AG10803 (cell line): ENCODE data around the gene RETREG1.

Experiments used
- DNase-seq: peaks from one replicate; pipeline ENCODE4 v3.0.0; 2010; ENCODE audit warnings: low read depth
- H3K4me3 ChIP-seq: 2 replicates; pipeline ENCODE4 v1.5.1; 2011; ENCODE audit warnings: mild to moderate bottlenecking, low read length, control low read depth
- TF ChIP-seq, protein P1 (sequence below): conservative IDR thresholded peaks from 2 replicates; pipeline ENCODE4 v1.5.1; 2011; ENCODE audit warnings: mild to moderate bottlenecking, low read length, control low read depth, inconsistent platforms

The RETREG1 gene

DNA sequence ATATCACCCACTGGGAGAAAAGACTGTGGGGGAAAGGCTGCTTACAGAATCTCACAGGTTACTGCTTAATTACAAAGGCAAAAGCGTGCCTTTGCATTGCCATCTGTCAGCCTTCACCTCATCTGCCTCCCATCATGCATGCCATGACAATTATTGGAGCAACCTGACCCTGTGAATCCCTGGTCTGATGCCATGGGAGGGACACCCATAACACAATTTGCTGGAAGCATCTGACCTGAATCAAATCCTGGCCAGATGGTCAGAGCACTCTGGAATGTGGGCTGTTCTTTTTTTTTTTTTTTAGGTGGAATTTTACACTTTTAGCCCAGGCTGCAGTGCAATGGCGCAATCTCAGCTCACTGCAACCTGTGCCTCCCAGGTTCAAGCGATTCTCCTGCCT lies 11.6 kb upstream of the RETREG1 start:
- TF ChIP-seq, protein P1, sequence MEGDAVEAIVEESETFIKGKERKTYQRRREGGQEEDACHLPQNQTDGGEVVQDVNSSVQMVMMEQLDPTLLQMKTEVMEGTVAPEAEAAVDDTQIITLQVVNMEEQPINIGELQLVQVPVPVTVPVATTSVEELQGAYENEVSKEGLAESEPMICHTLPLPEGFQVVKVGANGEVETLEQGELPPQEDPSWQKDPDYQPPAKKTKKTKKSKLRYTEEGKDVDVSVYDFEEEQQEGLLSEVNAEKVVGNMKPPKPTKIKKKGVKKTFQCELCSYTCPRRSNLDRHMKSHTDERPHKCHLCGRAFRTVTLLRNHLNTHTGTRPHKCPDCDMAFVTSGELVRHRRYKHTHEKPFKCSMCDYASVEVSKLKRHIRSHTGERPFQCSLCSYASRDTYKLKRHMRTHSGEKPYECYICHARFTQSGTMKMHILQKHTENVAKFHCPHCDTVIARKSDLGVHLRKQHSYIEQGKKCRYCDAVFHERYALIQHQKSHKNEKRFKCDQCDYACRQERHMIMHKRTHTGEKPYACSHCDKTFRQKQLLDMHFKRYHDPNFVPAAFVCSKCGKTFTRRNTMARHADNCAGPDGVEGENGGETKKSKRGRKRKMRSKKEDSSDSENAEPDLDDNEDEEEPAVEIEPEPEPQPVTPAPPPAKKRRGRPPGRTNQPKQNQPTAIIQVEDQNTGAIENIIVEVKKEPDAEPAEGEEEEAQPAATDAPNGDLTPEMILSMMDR, result no peak
- peak; percentile 16 for DNase-seq
- H3K4me3 ChIP-seq, result no peak overlapping the region

DNA sequence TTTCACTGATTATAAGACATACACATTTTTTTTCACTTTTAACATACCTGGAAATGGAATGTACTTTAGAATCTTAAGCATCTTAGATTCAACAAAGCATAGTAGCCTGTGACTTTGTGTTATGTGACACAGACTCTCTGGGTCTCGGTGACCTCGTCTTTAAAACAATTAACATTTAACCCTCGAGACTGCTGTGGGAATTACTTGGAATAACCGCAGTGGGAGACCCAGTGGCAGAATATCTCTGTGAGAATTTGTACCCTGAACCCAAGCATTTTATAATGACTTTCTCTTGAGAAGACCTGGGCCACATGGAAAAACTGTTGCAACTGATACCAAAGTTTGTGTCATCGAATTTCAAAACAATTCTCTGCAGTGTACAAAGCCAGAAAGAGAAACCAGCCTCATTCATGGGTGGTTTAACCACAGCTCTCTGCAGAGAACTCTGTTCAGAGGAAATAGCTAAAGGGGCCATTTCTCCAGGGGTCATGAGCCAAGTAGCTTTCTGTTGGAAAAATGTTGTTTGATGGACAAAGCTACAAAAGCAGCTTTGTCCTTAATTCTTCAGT lies 10.0 kb upstream of the RETREG1 start:
- no peak overlapping the region for H3K4me3 ChIP-seq
- DNase-seq, result peak; percentile 7
- TF ChIP-seq, protein P1, result no peak

DNA sequence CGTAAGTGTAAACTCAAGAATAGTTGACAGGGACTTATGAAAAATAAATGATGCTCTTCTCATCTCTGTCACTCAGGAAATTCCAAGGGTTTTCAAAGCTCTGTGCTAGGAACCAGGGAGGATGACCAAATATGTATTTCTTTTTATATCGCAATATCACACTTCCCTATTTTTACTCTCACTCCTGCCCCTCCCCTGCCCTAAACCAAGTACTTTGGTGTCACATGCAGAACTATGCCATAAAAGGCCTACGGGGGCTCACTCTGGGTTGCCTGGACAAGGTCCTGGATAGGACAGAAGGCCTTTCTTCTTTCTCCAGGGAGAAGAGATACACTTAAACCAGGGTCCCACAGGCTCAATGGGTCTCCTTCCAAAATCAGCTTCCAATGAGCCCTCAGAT lies 8.3 kb upstream of the RETREG1 start:
- no peak for DNase-seq
- no peak overlapping the region for H3K4me3 ChIP-seq
- TF ChIP-seq, protein P1, result no peak

DNA sequence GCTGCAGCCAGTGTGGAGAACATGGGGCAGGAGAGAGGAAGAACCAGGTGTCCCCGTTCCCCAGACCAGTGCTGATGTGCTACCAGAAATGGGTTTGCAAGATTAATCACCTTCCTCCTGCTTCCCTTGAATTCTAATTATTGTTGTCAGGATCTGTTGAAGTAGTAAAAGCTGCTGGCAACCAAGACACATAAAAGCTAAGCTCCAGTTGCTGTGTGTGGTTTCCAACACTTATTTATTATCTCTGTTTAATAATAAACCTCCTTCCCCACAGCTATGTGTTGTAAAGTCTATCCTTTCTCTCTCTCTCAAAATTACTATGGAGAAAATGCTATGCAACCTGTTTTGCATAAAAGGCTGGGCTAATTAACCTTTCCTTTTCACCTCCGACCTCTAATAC lies 2.3 kb upstream of the RETREG1 start:
- DNase-seq, result no peak
- TF ChIP-seq, protein P1, result no peak
- no peak overlapping the region for H3K4me3 ChIP-seq

DNA sequence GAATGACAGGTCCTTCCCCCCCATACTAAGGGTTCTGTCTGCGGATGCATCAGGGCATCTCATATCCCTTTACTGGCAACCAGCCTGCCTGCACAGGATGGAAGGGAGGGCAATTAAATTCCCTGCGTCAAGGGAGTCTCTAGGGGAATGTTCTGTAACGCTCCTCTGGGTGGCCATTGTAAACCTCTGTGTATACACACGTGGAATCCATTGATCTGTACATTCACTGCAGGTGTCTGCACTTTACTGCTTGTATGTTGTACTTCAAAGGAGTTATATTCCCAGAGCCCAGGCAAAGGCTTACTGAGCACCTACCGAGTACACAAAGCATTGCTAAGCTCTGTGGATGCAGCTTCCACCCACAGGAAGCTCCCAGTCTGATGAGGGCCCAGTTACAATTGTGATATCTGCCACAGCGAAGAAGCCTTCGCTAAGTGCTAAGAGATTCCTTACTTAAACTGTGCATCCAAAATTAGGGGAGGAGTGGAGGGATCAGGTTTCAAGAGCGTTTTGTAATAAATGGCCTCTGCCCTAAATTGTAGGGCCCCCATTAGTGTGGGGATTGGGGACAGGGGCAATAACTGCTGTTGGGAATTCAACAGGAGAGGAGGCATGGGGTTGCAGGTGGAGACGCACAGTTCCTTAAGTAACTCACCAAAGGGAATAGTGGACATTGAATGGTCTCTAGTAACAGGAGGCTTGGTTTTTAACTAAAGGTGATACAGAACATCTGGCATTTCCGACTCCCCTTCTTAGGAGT lies 1.5 kb upstream of the RETREG1 start:
- TF ChIP-seq, protein P1, result no peak
- H3K4me3 ChIP-seq, result no peak overlapping the region
- no peak for DNase-seq

DNA sequence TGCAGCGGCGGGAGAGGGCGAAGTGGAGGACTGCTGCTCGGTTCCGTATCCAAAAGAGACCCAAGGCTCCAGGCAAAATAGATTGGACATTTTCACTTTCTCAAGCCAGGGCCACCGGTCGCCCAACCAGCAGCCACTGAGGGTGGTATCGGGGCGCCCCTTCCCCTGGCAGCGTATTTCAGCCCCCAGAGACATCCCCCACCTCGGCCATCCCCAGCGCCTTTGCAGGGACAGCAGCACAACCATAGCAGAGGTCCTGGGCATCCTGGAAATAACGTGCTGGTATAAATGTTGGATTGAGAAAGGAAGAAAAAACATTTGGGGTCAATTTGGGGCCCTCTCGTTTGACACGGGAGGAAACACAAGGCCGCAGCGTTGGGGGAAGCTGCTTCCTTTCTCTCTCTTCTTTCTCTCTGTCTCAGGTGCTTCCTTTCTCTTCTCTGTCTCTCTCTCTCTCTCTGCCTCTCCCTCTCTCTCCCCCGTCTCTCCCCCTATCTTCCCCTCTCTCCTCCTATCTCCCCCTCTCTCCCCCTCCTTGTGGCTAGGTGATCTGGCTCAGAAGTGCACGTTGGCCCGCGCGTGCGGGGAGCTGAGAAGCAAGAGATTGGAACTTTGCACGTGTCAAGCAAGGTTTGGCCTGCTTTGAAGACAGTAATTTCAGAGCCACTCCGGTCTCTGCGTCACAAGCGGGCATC lies 624 bp upstream of the RETREG1 start:
- TF ChIP-seq, protein P1, result no peak
- H3K4me3 ChIP-seq, result peak overlapping the region; percentile 46
- DNase-seq, result no peak
